ENCODE results near the gene QPCT.

The QPCT gene

DNA sequence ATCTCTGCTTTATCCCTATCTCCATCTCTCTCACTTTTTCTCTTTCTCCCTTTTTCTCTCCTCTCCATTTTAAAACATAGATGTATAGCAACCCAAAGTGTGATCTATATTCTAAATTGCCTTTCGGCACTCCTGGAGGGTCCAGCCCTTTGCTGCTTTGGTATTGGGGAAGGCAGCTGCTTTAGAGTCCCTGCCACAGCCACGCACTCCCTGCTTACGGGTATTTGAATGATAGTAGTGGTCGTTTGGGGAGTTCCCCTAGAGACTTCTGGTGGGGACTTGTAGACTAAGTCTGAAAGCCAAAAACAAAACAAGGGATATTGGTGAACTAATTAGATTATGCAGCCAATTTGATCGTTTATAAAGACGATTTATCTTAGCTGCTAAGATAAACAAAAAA, 11.9 kb downstream of the QPCT start:
- in situ Hi-C loops (cut with MboI; ENCODE audit: low sequenced_read_pairs, unreplicated experiment), result no loop called here
- TF ChIP-seq, protein P1, sequence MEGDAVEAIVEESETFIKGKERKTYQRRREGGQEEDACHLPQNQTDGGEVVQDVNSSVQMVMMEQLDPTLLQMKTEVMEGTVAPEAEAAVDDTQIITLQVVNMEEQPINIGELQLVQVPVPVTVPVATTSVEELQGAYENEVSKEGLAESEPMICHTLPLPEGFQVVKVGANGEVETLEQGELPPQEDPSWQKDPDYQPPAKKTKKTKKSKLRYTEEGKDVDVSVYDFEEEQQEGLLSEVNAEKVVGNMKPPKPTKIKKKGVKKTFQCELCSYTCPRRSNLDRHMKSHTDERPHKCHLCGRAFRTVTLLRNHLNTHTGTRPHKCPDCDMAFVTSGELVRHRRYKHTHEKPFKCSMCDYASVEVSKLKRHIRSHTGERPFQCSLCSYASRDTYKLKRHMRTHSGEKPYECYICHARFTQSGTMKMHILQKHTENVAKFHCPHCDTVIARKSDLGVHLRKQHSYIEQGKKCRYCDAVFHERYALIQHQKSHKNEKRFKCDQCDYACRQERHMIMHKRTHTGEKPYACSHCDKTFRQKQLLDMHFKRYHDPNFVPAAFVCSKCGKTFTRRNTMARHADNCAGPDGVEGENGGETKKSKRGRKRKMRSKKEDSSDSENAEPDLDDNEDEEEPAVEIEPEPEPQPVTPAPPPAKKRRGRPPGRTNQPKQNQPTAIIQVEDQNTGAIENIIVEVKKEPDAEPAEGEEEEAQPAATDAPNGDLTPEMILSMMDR (IDR thresholded peaks at IDR 0.05; ENCODE audit: borderline replicate concordance, control extremely low read depth, extremely low read depth, insufficient read depth, missing control alignments), result no peak
- no peak for DNase-seq (ENCODE audit: low spot score)

DNA sequence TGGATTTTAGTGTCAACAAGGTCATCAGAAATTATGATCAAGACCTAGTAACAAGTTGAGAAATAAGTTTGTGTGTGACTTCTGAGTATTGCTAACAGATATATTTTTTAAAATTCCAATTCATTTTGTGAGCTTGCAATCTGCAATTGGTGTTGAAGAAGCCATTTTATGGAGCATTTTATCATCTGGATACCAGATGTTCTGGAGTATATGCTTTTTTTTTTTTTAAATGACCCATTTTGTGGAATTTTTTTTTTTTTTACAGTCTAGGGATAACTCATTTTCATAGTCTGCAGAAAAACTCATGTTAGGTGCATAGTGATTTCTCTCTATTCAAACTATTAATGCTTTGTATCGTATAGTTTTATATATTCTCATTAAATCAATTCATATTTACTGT, 12.6 kb downstream of the QPCT start:
- TF ChIP-seq, protein P1 (IDR thresholded peaks at IDR 0.05; ENCODE audit: borderline replicate concordance, control extremely low read depth, extremely low read depth, insufficient read depth, missing control alignments), result no peak
- no peak for DNase-seq (ENCODE audit: low spot score)
- in situ Hi-C loops (cut with MboI; ENCODE audit: low sequenced_read_pairs, unreplicated experiment), result no loop called here

DNA sequence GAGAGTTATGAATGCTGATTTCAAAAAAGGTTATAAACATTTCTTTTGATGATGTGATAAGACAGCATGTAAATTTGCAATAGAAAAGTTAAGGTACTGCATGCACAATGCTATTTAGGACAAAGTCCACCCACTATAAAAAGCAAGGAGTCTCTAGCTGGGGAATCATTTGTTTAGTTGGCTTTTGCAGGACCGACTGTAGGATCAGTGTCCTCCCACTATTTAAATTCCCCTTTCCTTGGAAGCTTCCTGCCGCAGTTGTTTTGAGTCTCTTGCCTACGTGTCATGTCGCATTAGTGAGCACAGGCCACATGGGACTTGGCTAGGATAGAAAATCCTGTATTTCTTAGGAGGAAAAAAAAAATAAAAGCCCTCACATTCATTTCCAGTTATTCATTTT, 13.1 kb downstream of the QPCT start:
- TF ChIP-seq, protein P1 (IDR thresholded peaks at IDR 0.05; ENCODE audit: borderline replicate concordance, control extremely low read depth, extremely low read depth, insufficient read depth, missing control alignments), result no peak
- DNase-seq (ENCODE audit: low spot score), result no peak
- in situ Hi-C loops (cut with MboI; ENCODE audit: low sequenced_read_pairs, unreplicated experiment), result no loop called here

DNA sequence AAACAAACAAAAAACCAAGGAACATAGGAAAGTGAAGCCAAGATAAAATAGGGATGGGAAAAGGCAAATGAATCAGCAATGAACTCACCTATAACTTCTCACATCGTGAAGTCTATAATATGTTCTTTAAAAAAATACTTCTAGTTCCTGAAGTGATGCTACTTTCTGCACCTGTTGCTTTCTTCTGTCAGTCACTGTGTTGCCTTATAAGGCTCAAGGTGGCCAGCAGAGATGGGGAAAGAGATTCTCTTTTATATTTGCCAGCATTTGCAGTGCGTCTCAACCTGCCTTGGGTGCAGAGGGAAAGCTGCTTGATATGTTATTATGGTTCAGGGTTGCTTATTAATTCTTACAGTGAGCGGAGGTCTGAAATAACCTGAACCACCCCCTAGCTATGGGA, 14.0 kb downstream of the QPCT start:
- TF ChIP-seq, protein P1 (IDR thresholded peaks at IDR 0.05; ENCODE audit: borderline replicate concordance, control extremely low read depth, extremely low read depth, insufficient read depth, missing control alignments), result no peak
- in situ Hi-C loops (cut with MboI; ENCODE audit: low sequenced_read_pairs, unreplicated experiment), result no loop called here
- no peak for DNase-seq (ENCODE audit: low spot score)

DNA sequence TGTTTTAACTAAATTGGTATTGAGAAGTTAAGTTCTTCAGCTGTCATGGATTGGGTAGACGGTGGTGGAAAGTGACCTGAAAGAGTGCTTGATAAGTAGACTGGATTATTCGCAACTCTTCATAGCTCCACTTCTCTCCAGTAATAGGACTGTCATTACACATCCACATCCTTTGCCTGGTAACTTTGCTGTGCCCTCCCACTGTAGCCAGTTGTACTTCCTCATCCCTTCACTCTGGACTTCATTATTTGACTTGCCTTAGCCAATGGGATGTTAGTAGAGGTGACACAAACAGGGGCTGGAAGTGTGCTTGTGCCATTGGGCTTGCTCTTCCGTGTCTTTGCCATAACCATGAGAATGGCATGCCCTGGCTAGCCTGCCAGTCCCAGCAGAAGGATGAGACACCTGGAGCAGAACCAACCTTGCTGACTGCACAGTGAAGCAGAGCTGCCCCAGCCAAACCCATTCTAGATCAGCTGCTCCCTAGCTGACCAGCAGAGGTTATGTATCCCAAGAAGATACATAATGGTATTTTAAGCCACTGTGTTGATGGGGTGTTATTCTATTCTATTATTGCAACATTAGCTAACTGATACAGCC, 16.9 kb downstream of the QPCT start:
- TF ChIP-seq, protein P1 (IDR thresholded peaks at IDR 0.05; ENCODE audit: borderline replicate concordance, control extremely low read depth, extremely low read depth, insufficient read depth, missing control alignments), result no peak
- DNase-seq (ENCODE audit: low spot score), result no peak
- in situ Hi-C loops (cut with MboI; ENCODE audit: low sequenced_read_pairs, unreplicated experiment), result no loop called here

DNA sequence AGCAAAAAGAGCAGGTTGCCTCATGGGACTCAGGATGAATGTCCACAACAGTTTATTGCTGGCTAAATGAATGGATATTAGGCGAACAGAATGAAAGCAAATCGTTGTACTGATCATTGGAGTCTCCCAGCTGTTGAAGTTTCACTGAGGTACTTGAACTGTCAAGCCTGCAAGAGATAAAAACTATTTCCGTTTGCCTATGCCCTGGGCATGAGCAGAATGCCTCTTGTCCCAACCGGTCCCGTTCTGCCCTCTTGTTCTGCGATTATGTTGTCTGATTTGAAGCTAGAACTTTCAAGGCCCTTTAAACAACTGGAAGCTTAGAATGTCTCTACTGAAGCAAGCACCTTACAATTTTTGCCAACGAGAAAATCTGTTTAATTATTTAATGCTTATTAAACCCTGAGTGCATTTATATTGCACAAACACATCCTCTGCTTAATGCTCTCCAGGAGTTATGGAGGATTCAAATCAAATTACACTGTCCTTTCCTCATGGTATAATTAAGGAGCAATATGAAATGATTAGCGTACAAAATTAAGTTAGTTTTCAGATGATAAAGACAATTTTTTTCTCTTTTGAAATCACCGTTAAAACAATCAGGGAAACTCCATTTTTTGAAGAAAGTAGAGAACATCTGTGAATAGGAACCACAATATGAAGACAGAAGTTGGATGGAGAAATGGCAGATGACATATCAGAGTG, 17.7 kb downstream of the QPCT start:
- in situ Hi-C loops (cut with MboI; ENCODE audit: low sequenced_read_pairs, unreplicated experiment), result no loop called here
- no peak for DNase-seq (ENCODE audit: low spot score)

More for the DNA sequence above, 17.7 kb downstream of the QPCT start:
- TF ChIP-seq, protein P1 (IDR thresholded peaks at IDR 0.05; ENCODE audit: borderline replicate concordance, control extremely low read depth, extremely low read depth, insufficient read depth, missing control alignments), result no peak

Data from GM13976 (cell line).